ENCODE results near the gene CLEC3A.
"Not testable (repeated sequence)": the region's sequence is repeated elsewhere in the genome, so short reads cannot be mapped to it uniquely, and the experiment has no call there.

CLEC3A gene

DNA sequence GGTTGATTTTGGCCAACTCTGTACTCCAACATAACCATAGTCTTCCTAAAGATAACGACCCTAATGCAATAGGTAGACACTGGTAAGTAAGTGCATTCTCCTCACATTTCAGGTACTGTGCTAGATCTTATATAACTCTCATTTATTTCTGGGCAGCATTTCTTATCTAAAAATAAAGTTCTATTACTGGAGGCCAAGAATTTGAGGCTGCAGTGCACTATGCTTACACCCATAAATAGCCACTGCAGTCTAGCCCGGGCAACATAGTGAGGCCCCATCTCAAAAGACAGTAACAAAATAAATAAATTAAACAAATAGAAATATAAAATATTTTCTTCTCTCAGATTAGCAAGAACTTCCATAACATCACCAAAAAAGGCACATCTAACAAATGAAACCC is 12.7 kb downstream of the CLEC3A start:
- DNase-seq = no peak

DNA sequence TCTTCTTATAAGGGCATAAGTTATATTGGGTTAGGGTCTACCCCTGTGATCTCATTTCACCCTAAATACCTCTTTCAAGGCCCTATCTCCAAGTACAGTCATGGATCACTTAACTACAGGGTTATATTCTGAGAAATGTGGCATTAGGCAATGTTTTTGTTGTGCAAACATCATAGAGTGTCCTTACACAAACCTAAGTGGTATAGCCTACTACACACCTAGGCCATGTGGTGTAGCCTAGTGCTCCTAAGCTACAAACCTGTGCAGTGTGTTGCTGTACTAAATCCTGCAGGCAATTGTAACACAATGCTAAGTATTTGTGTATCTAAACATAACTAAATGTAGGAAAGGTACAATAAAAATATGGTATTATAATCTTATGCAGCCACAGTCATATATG is 18.0 kb downstream of the CLEC3A start:
- no peak for DNase-seq

DNA sequence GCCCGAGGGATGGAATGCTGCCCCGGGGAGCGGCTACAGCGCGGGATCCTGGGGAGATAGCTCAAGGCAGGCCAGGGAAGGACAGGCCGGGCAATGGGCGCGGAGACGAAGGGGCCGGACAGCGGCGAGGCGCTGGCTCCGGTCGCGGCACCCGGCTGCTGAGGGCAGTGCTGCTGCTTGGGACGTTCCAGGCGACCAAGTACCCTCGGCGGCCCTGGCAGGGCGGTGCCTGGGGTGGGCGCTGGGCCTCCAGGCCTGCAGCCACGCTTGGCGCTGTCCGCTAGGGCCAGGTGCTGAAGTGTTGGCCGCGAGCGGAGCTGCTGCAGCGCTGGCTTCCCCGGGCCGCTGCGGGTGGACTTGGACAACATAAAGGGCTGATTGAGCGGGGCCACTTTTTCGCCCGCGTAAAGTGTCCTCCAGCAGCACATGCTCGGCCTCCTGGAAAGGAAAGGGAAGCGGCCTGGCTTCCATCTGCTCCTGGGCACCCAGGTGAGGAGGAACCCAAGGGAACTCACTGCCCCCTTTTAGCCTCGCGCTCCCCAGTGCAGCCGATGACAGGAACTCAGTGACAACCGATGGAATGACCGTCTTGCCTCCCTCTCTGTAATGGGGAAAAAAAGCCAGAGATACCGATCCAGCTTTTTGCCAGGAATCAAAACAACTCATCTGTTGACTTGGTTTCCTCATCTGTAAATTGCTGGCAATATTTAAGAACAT is 23.7 kb downstream of the CLEC3A start:
- DNase-seq = no peak

- no peak for DNase-seq
Observed at GRCh38 chr16:78048319-78048718, 26.0 kb downstream of the CLEC3A start.

DNA sequence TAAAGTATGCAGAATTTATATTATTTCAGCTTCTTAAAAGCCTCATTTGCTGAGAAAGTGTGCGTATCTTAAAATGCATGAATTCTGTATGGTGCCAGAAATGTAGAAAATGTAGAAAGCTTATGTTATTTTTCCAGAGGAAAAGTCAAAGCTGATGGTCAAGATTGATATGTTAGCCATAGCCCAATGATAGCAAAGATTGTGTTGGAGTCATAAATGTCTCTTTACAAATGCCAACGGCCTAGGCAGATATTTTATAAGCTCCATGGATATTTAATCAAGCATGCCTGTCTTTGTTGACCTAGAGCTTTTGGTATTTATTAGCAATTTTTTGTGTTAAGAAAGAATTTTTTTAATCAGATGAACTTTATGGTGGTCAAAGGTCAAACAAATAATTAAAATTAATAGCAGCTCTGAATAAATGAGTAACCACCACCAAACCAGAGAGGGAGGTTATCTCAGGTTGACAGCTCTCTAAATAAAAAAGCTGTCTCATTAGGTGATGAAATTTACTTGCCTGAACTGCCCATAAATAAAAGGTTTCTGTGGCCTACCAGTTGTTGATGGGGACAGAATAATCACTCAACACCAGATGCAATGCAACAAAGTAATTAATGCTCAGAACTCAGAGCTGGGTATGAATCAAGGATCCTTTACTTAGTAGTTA is 28.5 kb downstream of the CLEC3A start:
- no peak for DNase-seq

GRCh38 chr16:78057803-78058564 is 35.6 kb downstream of the CLEC3A start:
- no peak for DNase-seq

DNA sequence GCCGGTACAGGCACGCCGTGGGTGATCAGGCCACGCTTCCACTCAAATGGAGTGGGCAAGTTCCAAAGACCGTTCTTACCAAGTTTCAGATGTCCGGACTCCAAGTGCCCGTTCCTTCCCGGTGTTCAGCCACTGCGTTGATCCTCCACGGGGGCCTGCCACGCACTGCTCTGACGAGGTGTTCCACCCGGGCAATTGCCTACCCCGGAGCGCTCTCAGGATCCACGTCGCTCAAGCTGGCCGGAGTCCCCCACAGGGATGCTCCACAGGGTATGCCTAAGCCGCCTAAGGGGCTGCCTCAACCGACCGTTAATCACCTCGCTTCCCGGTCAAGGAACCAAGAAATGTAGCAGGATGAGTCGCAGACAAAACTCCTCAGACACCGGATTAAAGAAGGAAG is 37.5 kb downstream of the CLEC3A start:
- DNase-seq = not testable (repeated sequence)

GRCh38 chr16:78060295-78060694 is 37.9 kb downstream of the CLEC3A start:
- no peak for DNase-seq

- no peak for DNase-seq
Observed at GRCh38 chr16:78060809-78061208, 38.5 kb downstream of the CLEC3A start.

DNA sequence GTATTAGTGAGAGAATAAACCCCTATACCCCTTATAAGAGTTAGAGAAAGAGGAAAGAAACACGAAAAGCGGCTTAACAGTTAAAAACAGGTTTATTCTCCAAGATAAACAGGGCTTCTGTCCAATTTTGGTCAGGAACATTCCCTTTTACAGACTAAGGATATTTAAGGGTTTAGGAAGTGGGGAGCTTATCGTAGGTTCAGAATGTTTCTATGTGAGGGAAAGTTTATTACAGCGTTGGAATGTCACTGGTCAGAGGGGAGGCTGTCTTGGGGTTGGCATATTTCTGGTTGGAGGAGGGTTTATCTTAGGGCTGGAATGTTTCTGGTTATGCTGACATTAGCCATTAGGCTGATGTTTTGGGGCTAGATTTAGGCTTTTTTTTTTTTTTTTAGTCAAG is 43.0 kb downstream of the CLEC3A start:
- DNase-seq = no peak

DNA sequence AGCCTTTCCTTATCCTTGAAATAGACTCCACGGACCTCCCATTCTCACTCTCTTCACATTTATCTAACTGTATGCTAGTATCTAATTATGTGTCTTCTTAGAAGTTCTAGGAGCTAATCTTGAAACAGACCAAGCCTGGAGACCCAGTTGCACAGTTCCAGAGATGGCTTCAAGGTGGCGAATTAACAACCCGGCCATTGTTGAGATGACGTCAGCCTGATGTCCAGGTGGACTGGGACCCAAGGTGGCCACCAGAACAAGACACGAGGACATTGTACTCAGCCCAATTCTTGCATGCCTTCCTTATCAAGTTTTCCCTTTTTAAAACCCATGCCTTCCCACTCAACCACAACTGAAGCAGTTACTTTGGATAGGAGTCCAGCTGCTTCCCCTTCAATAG is 47.6 kb downstream of the CLEC3A start:
- DNase-seq = no peak

GRCh38 chr16:78072275-78072674 is 49.9 kb downstream of the CLEC3A start:
- DNase-seq = no peak

GRCh38 chr16:78075800-78076199 is 53.5 kb downstream of the CLEC3A start:
- DNase-seq = no peak

- no peak for DNase-seq
Observed at GRCh38 chr16:78081341-78081740, 59.0 kb downstream of the CLEC3A start.

Measured in NCI-H2107 (cell line).